ENCODE data around the gene MATCAP1.

The MATCAP1 gene

DNA sequence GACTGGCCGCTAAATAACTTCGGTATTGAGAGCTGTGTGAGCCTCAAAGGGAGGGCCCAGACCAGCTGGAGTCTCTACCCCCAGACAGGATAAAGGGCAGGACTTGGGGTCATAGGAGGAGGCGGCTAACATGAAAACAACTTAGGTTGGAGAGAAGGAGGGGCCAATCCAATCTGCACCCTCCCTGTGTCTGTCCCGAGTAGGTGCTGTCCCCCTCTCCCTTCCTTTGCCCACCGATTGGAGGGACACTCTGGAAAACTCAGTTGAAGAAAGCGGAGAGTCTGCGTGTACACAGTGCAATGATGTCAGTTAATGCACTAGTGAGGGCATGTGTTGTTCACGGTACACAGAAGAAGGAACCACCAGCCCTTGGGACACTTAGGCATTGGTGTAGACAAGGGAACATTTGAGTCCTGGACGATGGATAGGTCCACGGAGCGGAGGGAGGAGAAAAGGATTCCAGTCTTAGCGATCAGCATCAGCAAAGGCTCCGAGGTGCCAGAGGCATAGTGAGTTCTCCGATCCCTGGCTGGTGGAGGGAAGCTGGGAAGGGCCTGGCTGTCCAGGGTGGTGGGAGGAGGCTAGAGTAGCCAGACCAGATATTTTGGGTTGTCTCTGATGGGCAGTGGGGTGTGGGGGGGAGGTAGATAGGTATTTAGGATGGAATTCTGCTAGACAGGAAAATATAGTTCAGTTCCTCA lies 12.7 kb downstream of the MATCAP1 start:
- DNase-seq = no peak

DNA sequence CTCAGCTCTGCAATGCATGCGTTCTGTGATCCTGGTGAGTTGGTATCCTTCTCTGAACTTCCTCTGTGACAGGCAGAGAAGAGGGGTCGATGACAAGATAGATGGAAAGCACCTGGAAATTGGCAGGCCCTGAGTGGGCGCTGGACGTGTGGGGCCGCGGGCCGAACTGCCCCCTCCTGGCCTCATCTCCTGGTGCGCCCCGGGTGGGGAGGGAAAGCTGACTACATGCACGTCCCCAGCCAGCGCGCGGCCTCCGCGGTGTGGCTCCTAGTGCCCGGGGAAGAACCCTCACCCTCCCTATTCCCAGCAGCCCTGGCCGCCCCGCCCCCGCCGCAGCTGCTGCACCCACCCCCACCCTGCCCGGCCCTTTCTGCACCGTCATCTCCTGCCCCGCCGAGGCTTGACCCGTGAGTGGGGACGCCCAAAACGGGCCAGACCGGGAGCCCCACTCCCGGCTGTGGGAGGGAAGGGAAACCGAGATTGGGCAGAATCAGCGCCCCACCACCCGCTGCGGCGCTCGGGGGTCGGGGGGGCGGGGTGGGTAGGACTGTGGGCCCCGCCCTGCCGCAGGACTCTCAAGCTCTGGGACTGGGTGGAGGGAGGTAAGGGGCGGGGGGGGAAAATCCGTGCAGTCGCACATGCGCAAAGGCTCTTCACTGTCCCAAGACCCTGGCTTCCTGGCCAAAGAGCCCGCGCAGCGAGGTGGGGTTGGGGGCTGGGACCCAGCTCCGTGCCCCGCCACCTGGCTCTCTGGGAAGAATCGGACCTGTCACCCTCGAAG lies 13.4 kb downstream of the MATCAP1 start, which contains the start of gene NOL3:
NOL3 (plus strand) TSS at position 371 of the 781 bp plus-strand sequence.
- peak; percentile 39 for DNase-seq

- peak; percentile 58 for DNase-seq
Measured at GRCh38 chr16:67169642-67170167, 14.1 kb downstream of the MATCAP1 start.

DNA sequence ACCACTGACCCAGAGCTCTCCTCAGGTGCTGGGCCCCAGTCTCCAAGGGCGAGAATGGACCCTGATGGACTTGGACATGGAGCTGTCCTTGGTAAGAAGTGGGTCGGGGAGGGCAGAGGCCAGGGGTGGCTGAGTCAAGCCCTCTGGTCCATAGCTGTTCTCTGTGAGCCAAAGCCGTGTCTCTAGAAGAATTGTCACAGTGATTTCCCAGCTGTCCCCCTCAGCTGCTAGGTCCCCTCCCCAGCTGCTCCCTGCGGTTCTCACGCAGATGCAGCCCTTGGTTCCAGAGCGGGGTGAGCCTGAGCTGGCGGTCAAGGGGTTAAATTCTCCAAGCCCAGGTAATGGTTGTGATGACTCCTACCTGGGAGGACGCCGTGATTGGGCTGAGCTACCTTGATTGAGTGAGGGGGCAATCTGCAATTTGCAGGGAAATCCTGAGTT lies 14.7 kb downstream of the MATCAP1 start:
- no peak for DNase-seq

GRCh38 chr16:67167588-67167987 lies 16.2 kb downstream of the MATCAP1 start:
- DNase-seq = no peak

DNA sequence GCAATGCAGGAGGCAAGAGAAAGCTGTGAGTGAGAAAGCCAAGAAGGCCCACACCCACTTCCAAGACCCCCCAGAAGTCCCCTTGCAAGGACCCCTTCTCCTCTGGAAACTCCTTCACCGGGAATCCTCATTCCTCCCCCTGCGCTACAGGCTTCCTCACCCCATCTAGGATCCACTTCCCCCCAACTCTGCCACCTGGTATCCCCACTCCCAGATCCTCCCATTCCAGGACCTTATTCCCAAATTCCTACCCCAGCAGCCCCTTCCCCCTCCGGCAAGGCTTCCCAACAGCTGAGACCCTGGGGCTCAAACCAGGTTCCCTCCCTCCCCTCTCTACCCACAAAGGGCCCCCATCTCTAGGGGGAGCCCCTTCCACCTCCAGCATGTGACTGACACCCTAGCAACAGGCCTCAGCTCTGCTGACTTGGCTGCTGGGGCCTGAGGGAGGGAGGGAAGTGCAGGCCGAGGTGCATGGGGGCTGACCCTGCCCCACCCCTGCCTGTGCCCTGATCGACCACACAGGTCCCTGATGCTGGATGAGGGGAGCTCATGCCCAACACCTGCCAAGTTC lies 17.1 kb downstream of the MATCAP1 start:
- DNase-seq = no peak

GRCh38 chr16:67166110-67166547 lies 17.6 kb downstream of the MATCAP1 start:
- no peak for DNase-seq

DNA sequence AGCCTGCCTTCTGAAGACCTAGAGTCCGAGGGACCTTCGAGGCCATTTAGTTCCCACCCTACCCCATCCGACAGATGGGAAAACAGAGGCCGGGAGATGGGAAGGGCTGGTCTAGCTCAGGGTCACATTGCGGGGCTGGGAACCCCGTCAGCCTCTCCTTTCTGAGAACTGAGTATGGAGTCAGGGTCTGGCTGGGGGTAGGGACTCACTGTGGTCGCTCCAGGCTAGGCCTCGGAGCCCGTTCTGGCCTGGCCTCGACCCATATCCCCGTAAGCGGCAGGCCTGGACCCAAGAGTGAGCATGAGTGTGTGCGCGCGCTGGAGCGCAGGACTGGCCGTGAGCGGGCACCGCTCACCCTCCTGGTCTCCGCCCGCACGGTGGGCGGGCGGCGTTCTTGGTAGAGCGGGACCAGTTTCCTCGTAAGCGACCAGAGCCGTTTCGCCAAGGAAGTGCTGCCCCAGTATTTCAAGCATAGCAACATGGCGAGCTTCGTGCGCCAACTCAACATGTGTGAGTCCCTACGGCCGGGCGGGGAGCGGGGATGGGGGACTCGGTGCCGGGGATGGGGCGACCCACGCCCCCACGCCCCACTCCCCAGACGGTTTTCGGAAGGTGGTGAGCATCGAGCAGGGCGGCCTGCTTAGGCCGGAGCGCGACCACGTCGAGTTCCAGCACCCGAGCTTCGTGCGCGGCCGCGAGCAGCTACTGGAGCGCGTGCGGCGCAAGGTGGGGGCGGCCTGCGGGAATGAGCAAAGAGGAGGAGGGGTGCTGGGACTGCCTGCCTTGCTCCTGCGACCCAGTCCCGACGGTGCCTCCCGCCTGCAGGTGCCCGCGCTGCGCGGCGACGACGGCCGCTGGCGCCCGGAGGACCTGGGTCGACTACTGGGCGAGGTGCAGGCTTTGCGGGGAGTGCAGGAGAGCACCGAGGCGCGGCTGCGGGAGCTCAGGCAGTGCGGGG lies 18.4 kb downstream of the MATCAP1 start:
- DNase-seq = no peak

DNA sequence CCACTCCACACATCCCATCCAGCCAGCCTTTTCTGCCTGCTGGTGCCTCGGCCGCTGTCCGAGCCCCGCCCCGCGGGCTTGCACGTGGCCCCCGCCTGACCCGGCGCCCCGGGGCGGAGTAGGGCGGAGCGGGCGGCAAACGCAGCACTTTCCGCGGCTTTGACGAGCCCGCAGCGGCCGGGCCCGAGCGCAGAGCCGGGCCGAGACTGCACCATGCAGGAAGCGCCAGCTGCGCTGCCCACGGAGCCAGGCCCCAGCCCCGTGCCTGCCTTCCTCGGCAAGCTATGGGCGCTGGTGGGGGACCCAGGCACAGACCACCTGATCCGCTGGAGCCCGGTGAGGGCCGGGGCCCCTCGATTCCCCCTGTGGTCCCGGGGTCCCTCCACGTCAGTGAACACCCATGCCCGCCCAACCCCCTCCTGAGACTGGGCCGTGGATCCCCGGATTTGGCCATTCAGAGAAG lies 19.1 kb downstream of the MATCAP1 start, which contains the start of gene HSF4:
HSF4 (plus strand) TSS at position 147 of the 463 bp plus-strand sequence; CDS start at position 214, 67 bp downstream.
- no peak for DNase-seq

GRCh38 chr16:67163999-67164558 lies 19.7 kb downstream of the MATCAP1 start:
- DNase-seq = no peak

DNA sequence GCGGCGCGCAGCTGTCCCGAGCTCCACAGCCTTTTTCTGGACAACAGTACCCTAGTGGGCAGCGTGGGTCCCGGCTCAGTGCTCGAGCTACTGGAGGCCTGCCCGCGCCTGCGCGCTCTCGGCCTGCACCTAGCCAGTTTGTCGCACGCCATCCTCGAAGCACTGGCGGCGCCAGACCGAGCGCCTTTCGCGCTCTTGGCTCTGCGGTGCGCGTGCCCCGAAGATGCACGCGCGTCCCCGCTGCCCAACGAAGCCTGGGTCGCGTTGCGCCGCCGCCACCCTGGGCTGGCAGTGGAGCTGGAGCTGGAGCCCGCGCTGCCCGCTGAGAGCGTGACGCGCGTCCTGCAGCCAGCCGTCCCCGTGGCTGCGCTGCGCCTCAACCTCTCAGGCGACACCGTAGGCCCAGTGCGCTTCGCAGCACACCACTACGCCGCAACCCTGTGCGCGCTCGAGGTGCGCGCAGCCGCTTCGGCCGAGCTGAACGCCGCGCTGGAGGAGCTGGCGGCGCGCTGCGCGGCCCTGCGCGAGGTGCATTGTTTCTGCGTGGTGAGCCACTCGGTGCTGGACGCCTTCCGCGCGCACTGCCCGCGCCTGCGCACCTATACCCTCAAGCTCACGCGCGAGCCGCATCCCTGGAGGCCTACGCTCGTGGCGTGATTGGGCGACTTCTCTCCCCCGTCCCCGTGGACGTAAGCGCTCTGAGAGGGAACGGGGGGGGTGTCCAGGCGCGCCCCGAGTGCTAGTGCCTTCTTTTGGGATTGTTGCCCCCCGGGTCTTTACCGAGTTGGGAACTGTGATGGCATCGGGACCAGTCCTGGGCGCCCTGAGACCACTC lies 20.4 kb downstream of the MATCAP1 start:
- DNase-seq = peak; percentile 48

- no peak for DNase-seq
Measured at GRCh38 chr16:67162506-67163163, 21.1 kb downstream of the MATCAP1 start.

DNA sequence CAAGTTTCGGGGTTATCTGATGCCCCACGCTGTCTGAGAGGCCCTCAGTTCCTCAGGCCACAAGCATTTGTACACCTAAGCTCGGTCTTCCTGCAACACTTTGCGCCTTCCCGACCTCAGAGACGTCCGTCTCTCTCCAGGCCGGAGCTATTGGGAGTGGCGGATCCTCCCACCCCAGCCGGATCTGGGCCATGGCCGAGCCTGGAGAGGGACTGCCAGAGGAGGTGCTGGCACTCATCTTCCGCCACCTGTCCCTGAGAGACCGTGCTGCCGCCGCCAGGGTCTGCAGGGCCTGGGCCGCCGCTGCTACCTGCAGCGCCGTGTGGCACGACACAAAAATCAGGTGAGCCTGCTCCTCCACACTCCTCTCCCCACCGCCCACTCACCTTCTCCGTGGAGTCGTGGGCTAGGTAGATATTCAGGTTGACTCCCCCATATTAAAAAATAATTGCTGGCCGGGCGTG lies 22.1 kb downstream of the MATCAP1 start:
- no peak for DNase-seq

DNA sequence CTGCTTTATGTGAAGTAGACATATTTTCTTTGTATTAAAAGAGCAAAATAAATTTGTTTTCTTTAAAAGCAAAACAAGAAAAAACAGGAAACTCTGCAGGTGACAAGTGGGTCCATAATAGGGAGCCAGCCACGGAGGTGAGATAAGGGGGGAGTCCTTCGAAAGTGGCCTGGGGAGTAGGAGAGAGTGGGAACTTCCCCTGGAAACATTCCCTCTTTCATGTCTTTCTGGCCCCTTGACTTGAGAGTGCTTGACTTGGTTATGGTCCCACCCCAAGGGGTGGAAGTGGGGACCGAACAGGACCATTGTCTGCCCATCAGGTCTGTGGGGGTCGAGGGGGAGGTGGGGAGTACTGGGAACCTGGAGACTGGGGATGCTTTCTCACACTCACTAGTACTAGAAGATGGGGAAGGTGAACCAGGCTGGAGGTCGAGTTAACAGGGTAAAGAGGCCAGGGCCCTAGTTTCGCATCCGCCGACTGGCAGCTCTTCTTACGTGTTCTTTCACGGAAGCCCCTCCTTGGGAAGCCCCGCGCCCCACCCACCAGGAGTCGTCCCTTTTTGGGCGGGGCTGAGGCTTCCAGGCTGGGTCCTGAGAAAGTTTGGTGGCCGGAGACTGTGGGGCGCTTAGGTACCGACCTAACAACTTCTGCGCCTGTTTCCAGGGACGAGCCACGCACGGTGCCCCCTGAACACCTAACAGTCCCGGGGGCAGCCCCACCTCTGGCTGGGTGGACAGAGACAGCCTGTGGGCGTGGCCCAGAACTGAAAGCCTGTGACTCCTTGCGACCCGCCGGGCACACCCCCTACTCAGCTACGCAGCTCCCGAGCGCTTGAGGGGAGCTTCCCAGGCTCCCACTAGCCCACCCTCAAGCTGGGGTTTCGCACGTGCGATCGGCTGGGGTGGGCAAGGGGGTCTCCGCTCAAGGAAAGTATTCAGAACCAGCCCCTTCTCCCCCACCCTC lies 24.8 kb downstream of the MATCAP1 start:
- DNase-seq = peak; percentile 85

- peak; percentile 24 for DNase-seq
Measured at GRCh38 chr16:67157892-67158635, 25.7 kb downstream of the MATCAP1 start.

GRCh38 chr16:67157106-67157748 lies 26.5 kb downstream of the MATCAP1 start:
- no peak for DNase-seq

DNA sequence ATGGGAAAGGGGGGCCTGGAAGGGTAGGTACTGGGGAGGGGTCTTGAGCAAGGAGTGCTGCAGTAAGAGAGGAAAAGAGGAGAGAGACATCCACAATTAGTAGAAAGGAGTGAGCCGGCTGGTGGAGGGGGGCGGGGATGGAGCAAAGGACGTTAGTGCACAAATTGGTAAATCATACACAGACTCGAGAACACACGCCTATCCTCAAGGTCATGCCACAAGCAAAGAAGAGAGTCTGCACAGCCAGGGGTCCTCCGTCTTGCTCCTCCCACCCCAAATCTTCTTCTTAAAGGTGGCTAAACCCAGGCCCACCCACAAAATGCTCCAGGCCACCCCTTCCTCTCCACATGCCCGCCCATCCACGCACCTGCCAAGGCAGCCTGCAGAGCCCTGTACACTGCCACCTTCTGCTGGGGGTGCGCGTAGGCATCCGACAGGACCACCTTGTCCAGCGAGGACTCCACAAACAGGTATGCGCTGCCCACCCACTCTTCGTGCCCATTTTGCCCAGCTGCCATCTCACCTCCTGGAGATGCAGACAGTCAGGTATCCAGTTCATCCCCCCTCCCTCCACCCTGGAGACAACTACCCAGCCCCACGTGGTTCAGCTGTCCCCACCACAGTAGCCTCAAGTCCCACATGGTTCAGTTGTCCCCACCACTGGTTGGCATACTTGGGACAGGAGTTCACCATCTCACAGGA lies 27.5 kb downstream of the MATCAP1 start:
- no peak for DNase-seq
